Measurements from ENCODE around the gene BHLHE23.

BHLHE23 gene

DNA sequence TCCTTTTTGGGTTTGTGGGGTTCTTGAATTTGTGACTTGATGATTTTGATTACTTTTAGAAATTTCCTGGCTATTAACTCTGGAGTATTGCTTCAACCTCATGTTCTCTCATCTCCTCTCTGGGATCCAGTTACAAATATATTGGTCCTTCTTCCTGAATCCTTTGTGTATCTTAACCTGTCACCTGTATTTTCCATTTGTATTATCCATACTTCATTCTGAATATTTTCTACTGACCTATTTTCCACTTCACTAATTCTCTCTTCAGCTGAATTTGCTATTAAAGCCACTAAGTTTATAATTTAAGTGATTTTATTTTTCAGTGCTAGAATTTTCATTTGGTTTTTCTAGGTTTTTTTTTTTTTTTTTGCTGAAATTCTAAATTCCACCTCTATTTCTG, 6.4 kb upstream of the BHLHE23 start:
- in situ Hi-C loops (cut with MboI; ENCODE audit: low sequenced_read_pairs, unreplicated experiment), result no loop called here
- TF ChIP-seq CTCF (IDR thresholded peaks at IDR 0.05; ENCODE audit: borderline replicate concordance, control extremely low read depth, extremely low read depth, insufficient read depth, missing control alignments), result no peak
- no peak for DNase-seq (ENCODE audit: low spot score)

DNA sequence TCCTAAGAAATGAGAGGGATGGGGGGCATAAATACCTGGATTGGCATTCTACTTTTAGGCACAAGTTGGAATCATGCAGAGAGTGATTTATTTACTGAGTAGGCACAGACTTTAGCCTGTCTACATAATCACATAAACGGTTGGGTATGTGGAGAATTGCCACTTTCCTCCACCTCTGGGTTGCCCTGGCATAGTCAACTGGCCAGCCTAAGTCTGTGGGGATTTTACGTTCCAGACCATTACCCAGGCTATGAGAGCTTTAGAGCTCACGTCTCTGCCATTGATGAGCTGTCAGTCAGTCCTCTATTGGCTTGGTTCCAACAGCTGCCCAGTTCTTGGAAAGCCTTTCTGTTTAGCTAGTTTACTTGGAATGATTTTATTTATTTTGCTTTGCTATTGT, 5.0 kb upstream of the BHLHE23 start:
- no peak for DNase-seq (ENCODE audit: low spot score)
- no peak for TF ChIP-seq CTCF (IDR thresholded peaks at IDR 0.05; ENCODE audit: borderline replicate concordance, control extremely low read depth, extremely low read depth, insufficient read depth, missing control alignments)
- in situ Hi-C loops (cut with MboI; ENCODE audit: low sequenced_read_pairs, unreplicated experiment), result no loop called here

GRCh38 chr20:63009988-63010769, 3.4 kb upstream of the BHLHE23 start:
- in situ Hi-C loops (cut with MboI; ENCODE audit: low sequenced_read_pairs, unreplicated experiment), result no loop called here
- peak; percentile 90 for DNase-seq (ENCODE audit: low spot score)
- TF ChIP-seq CTCF (IDR thresholded peaks at IDR 0.05; ENCODE audit: borderline replicate concordance, control extremely low read depth, extremely low read depth, insufficient read depth, missing control alignments), result no peak

- DNase-seq (ENCODE audit: low spot score), result peak; percentile 97
- in situ Hi-C loops (cut with MboI; ENCODE audit: low sequenced_read_pairs, unreplicated experiment), result no loop called here
- TF ChIP-seq CTCF (IDR thresholded peaks at IDR 0.05; ENCODE audit: borderline replicate concordance, control extremely low read depth, extremely low read depth, insufficient read depth, missing control alignments), result peak; percentile 96
Observed at GRCh38 chr20:63009045-63009961, 2.5 kb upstream of the BHLHE23 start.

DNA sequence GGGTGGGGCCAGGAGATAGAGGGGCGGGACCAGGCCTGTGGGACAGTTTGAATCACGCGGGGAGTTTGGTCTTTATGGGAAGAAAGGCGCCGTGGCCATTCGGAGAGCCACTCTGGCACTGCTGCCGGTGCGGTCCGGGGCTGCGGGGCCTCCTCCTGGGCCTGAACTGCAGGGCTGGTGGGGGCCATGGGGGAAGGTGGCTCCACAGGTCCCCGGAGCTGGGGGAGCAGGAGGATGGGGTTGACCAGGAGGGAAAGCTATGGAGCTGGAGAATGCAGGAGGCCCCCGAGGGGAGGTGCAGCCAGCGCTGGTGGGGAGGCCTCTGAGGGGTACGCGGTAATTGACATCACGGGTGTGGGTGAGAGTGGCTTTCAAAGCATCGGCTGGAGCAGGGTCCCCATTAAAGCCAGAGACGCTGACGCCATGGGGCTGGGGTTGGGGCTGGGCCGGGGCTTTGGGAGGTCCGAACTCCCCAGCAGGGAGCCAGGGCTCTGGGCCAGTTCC, 1.8 kb upstream of the BHLHE23 start:
- no peak for TF ChIP-seq CTCF (IDR thresholded peaks at IDR 0.05; ENCODE audit: borderline replicate concordance, control extremely low read depth, extremely low read depth, insufficient read depth, missing control alignments)
- in situ Hi-C loops (cut with MboI; ENCODE audit: low sequenced_read_pairs, unreplicated experiment), result no loop called here
- DNase-seq (ENCODE audit: low spot score), result no peak

DNA sequence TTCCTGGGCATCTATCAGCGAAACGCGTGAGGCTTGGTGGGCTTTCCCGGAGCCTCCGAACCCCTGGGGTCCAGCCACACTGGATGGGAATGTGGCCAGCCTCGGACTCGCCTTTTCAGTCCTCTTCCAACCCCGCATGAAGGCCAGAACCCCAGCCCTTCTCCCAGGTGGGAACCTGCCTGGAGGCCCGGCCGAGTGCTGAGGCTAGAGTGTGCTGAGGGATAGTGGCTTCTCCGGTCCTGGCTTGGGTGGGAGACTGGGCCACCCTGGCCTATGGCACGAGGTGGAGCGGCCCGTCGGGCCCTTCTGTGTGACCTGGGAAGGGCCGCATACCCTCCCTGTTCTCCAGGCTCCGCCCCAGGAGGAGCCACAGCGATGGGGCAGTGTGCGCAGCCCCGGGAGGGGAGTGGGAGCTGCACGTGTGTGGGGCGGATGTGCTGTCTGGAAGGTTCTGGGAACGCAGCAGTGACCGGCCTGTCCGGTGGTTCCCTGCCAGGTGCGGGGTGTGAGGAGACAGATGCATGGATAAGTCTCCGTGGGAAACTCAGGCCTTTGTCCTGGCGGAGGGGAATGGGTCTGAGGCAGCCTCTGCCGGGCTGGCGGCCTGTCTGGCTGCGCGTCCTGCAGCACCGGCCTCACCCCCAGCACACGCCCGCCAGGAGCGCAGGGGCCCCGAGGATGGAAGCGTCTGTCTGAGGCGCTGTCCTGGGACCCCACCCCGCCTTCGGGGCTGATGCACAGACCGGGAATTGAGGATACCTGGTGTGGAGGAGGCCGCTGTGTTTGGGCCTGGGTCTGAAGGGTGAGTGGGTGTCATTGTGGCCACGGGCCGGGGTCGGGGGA, 1.1 kb upstream of the BHLHE23 start:
- no peak for TF ChIP-seq CTCF (IDR thresholded peaks at IDR 0.05; ENCODE audit: borderline replicate concordance, control extremely low read depth, extremely low read depth, insufficient read depth, missing control alignments)
- in situ Hi-C loops (cut with MboI; ENCODE audit: low sequenced_read_pairs, unreplicated experiment), result no loop called here
- no peak for DNase-seq (ENCODE audit: low spot score)
